Heart right ventricle (tissue), 16 donors: ENCODE measurements around the gene SCAF8. TPM values are rescaled to one million over a fixed set of nuclear protein-coding genes. Genes with fewer than 3 reads are reported as not detected.
A peak's percentile ranks its signal among the peaks of the same experiment; 100 is the strongest.
"Not testable (repeated sequence)": the region's sequence is repeated elsewhere in the genome, so short reads cannot be mapped to it uniquely, and the experiment has no call there.

Source experiments
- ATAC-seq, 8 donors: fragments of 200-7000 bp; cut with Tn5 transposase; one replicate each; pipeline ENCODE4 v1.9.1; 2020; ENCODE audit warnings: mild to moderate bottlenecking in 8 of 8, moderate library complexity in 8 of 8, moderate number of reproducible peaks in 1 of 8
- DNase-seq, 2 donors: peaks; one replicate each; pipeline ENCODE4 v3.0.0-alpha.2; 2020
- H3K27ac ChIP-seq, 10 donors: fragments of 200-600 bp; sonication (generic) in 2 of 10; one replicate each; pipeline versions ENCODE4 v1.5.0 to v1.8.0; 2020 to 2022; ENCODE audit warnings: mild to moderate bottlenecking in 3 of 10
- H3K27me3 ChIP-seq, 7 donors: fragments of 200-600 bp; one replicate each; pipeline ENCODE4 v1.8.0; 2021 to 2022; ENCODE audit warnings: mild to moderate bottlenecking in 2 of 7
- H3K36me3 ChIP-seq, 9 donors: fragments of 200-600 bp; sonication (generic) in 1 of 9; one replicate each; pipeline versions ENCODE4 v1.5.0 to v1.8.0; 2020 to 2022; ENCODE audit warnings: mild to moderate bottlenecking in 2 of 9
- H3K4me1 ChIP-seq, 9 donors: fragments of 200-600 bp; sonication (generic) in 1 of 9; one replicate each; pipeline versions ENCODE4 v1.5.0 to v1.8.0; 2020 to 2022; ENCODE audit warnings: mild to moderate bottlenecking in 4 of 9
- H3K4me3 ChIP-seq, 10 donors: fragments of 200-600 bp; sonication (generic) in 2 of 10; one replicate each; pipeline versions ENCODE4 v1.5.0 to v1.8.0; 2020 to 2022; ENCODE audit warnings: mild to moderate bottlenecking in 7 of 10, moderate library complexity in 2 of 10
- H3K9me3 ChIP-seq, 11 donors: fragments of 200-600 bp in 10 of 11; sonication (generic) in 2 of 11; one replicate each; pipeline versions ENCODE4 v1.5.0 to v1.8.0; 2013 to 2022; ENCODE audit warnings: mild to moderate bottlenecking in 2 of 11, control low read depth in 1 of 11, moderate library complexity in 1 of 11
- WGBS, 2 donors: extraction: QIAGEN DNeasy Blood & Tissue Kit; methylation state at CpG; one replicate each; pipeline ENCODE4 v1.1.7; 2013; ENCODE audit warnings: inconsistent platforms in 1 of 2; 5-methylcytosine and 5-hydroxymethylcytosine counted together
- intact Hi-C, 10 donors: fragments of 100-400 bp; cut with DNase I; formaldehyde crosslinking; loops; one replicate each; pipeline versions ENCODE4 v1.11.1 to v1.14.2; 2022
- polyA plus RNA-seq, 2 donors: library from polyadenylated mRNA; stranded (reverse); fragments of 200-250 nt; gene quantifications; one replicate each; pipeline ENCODE4 v1.2.3, GENCODE V29; 2013
- total RNA-seq, 10 donors: library from RNA; stranded (reverse); fragmentation: NEBNext Ultra II Directional in 3 of 10; extraction: Animal tissue kit (Norgen Biotek cat#: 25700) in 3 of 10; gene quantifications; one replicate each; pipeline versions ENCODE4 v1.2.1 to v1.2.4, GENCODE V29; 2021 to 2023
- TF ChIP-seq, protein P1 (sequence below), 9 donors: fragments of 200-600 bp; sonication (generic) in 2 of 9; IDR thresholded peaks; one replicate each; pipeline versions ENCODE4 v1.5.0 to v1.8.0; 2021 to 2022; ENCODE audit warnings: antibody characterized with exemption in 9 of 9, mild to moderate bottlenecking in 5 of 9, moderate library complexity in 1 of 9
- donor health status: Arrhythmogenic right ventricular cardiomyopathy.
- donor health status: ischemic (EF 13 %, LVEDD 7.1; RV severe dilation, severe dysfunction).
- donor health status: healthy with polysubstance abuse.
- donor health status: DM: no; HTN: yes; CAD: no.
- donor health status: DM: no; HTN: no; CAD: no.
- donor health status: ischemic (EF 25% LVEDD 6.9; RV normal size, moderate dysfunction).
- donor health status: ischemic (EF 25% LVEDD 5.7; RV mildly dilated, moderate dysfunction).
- donor health status: healthy.
- donor health status: DM: yes; HTN: yes; CAD: no.
- donor health status: Ischemic cardiomyopathy.
- donor health status: ischemic (EF 35%, LVEDD 5.7; RV mildly dilated, moderate dysfunction).
- donor health status: nonischemic (EF 11% LVEDD 7.7; RV severe dilation, severe dysfunction).
- donor health status: DM: yes; HTN: yes; CAD: no.
- donor health status: PGD.
- donor health status: ischemic (EF 29% LVEDD 5.4; RV normal size, mild dysfunction).
- donor health status: nonischemic (EF 23%, LVEDD 6.1; RV moderate dilation, normal function).

Gene SCAF8
- total and polyA plus RNA-seq, 12 donors: 6.7 to 96.1 (median 62.8) TPM

DNA sequence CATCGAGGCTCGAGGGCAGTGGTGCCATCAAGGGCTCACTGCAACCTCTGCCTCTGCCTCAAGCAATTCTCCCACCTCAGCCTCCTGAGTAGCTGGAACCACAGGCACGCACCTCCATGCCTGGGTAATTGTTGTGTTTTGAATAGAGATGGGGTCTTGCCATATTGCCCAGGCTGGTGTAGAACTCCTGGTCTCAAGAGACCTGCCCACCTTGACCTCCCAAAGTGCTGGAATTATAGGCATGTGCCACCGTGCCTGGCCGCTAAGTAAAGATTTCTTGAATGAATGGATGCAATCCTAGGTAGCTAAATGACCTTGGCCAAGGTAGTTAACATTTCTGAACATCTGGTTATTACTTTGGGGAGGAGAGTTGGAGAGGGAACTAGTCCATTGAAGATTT is 7.4 kb downstream of the SCAF8 start:
- no peak overlapping the region for H3K4me3 ChIP-seq
- ATAC-seq (no peak), DNase-seq (no peak)
- no peaks in the 10 kb centered on the region for H3K27me3 ChIP-seq
- intact Hi-C loops: no loop called here
- peaks cover 13 to 99% (median 75%) of the 10 kb centered on the region in 9 donors for H3K4me1 ChIP-seq
- TF ChIP-seq, protein P1, sequence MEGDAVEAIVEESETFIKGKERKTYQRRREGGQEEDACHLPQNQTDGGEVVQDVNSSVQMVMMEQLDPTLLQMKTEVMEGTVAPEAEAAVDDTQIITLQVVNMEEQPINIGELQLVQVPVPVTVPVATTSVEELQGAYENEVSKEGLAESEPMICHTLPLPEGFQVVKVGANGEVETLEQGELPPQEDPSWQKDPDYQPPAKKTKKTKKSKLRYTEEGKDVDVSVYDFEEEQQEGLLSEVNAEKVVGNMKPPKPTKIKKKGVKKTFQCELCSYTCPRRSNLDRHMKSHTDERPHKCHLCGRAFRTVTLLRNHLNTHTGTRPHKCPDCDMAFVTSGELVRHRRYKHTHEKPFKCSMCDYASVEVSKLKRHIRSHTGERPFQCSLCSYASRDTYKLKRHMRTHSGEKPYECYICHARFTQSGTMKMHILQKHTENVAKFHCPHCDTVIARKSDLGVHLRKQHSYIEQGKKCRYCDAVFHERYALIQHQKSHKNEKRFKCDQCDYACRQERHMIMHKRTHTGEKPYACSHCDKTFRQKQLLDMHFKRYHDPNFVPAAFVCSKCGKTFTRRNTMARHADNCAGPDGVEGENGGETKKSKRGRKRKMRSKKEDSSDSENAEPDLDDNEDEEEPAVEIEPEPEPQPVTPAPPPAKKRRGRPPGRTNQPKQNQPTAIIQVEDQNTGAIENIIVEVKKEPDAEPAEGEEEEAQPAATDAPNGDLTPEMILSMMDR (IDR thresholded peaks at IDR 0.05): no peak
- no peak overlapping the region for H3K27ac ChIP-seq
- peaks cover 0 to 17% (median 0%) of the 10 kb centered on the region in 9 donors for H3K36me3 ChIP-seq
- no peaks in the 10 kb centered on the region for H3K9me3 ChIP-seq
- 80 to 83% methylated on average over 5 of the region's 5 CpGs for WGBS, 2 donors

DNA sequence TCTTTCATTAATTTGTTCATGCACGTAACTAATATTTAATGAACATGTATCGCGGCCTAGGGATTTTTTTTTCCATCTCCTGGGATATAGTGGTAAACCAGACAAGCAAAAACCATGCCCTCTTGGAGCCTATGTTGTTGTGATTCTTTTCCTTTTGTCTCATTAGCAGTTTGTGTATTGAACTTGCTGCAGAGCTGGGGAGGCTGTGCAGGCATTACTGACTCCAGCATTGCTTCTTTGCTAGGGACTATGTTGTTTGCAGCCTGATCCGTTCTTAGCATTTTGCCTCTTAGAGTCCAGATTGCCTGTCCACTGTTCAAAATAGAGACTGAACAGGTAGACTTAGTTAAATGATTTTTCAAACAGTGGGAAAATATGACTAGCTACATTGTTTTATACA is 9.7 kb downstream of the SCAF8 start:
- H3K36me3 ChIP-seq: peaks cover 0 to 17% (median 0%) of the 10 kb centered on the region in 9 donors
- intact Hi-C loops: no loop called here
- peaks cover 14 to 97% (median 71%) of the 10 kb centered on the region in 9 donors for H3K4me1 ChIP-seq
- no peak for DNase-seq
- TF ChIP-seq, protein P1 (IDR thresholded peaks at IDR 0.05): no peak
- H3K27me3 ChIP-seq: no peaks in the 10 kb centered on the region
- H3K4me3 ChIP-seq: no peak overlapping the region
- 65 to 68% methylated on average over 4 of the region's 4 CpGs for WGBS, 2 donors
- H3K27ac ChIP-seq: no peak overlapping the region
- no peaks in the 10 kb centered on the region for H3K9me3 ChIP-seq
- no peak for ATAC-seq

DNA sequence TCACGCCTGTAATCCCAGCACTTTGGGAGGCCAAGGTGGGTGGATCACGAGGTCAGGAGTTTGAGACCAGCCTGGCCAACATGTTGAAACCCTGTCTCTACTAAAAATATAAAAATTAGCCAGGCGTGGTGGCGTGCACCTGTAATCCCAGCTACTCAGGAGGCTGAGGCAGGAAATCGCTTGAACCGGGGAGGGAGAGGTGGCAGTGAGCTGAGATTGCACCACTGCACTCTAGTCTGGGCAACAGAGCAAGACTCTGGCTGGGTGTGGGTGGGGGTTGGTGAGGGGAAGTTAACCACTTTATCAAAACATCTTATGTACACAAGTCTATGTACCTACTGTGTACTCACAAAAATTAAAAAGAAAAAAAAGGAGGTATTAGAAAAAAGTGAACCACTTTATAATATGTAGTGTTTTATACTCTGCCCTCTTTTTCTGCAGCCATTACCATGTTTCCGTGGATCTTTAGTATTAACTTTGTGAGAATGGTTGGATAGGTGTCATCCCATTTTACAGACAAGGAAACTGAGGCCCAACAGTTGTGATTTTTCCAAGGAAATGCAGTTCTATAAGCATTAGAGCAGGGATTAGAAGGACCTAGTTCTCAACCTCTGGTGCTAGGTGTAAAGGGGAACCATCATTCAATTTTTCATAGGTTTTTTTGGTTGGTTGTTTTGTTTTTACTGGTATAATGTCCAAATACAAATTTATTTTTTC is 11.0 kb downstream of the SCAF8 start:
- H3K27ac ChIP-seq, H3K27me3 ChIP-seq, H3K9me3 ChIP-seq, intact Hi-C loops, H3K4me3 ChIP-seq, DNase-seq: not testable (repeated sequence)
- Histone ChIP-seq H3K4me1 (peaks cover 14 to 97% (median 69%) of the 10 kb centered on the region in 9 donors), H3K36me3 (peaks cover 0 to 17% (median 0%) of the 10 kb centered on the region in 9 donors)
- WGBS, 2 donors: 93 to 95% methylated on average over 7 of the region's 7 CpGs
- peak in 1 of 8 donors; percentile 37 for ATAC-seq

DNA sequence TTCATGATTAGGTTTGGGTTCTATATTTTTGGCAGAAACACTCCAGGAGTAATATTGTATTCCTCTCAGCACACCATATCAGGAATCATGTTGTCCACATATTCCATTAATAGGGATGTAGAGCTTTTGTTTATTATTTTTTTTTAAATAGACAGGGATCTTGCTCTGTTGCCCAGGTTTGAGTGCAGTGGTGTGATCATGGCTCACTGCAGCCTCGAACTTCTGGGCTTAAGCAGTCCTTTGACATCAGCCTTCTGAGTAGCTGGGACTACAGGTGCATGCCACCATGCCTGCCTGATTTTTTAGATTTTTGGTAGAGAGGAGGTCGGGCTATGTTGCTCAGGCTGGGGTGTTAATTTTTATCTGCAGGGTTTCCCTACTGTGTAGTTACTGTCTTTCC is 12.0 kb downstream of the SCAF8 start:
- H3K4me1 ChIP-seq: peaks cover 14 to 97% (median 60%) of the 10 kb centered on the region in 9 donors
- no peaks in the 10 kb centered on the region for H3K9me3 ChIP-seq
- ATAC-seq: no peak
- H3K27ac ChIP-seq: no peak overlapping the region
- TF ChIP-seq, protein P1 (IDR thresholded peaks at IDR 0.05): no peak
- WGBS, 2 donors: 56 to 76% methylated on average over 2 of the region's 2 CpGs
- DNase-seq: no peak
- no peaks in the 10 kb centered on the region for H3K27me3 ChIP-seq
- H3K36me3 ChIP-seq: peaks cover 0 to 17% (median 0%) of the 10 kb centered on the region in 9 donors
- no peak overlapping the region for H3K4me3 ChIP-seq
- intact Hi-C loops: no loop called here

DNA sequence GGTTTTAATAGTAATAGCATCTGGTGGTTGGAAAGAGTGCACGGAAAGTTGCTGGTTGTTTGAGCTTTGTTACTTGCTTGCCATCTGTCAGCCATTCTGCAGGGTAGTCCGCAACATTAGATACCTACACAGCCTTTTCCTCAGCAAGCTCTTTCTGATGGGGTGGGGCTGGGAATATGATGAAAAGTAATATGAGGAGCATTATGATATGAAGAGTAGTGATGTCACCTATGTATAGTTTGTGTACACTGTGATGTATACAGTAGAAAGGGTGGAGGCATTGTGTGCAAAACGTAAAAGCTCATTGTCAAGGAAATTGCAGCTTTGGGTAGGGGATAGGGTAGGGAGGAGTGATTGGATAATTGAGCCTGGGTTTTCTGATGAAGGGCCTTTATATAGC is 16.1 kb downstream of the SCAF8 start:
- Histone ChIP-seq H3K4me3 (no peak overlapping the region), H3K27me3 (no peaks in the 10 kb centered on the region), H3K4me1 (peaks cover 4 to 86% (median 45%) of the 10 kb centered on the region in 9 donors), H3K36me3 (no peaks in the 10 kb centered on the region), H3K27ac (no peak overlapping the region), H3K9me3 (no peaks in the 10 kb centered on the region)
- ATAC-seq (peak in 1 of 8 donors; percentile 9), DNase-seq (no peak)
- TF ChIP-seq, protein P1 (IDR thresholded peaks at IDR 0.05): no peak
- WGBS, 2 donors: 90 to 91% methylated on average over 3 of the region's 3 CpGs
- intact Hi-C loops: no loop called here
